Cerebellar nuclear complex (tissue), 1 donor: ENCODE measurements around the gene NR5A1.

ENCODE experiments used
- DNase-seq, 2 experiments: peaks; one replicate each; lab custom pipeline; 2025; lab: John Stamatoyannopoulos, UW

NR5A1 gene

GRCh38 chr9:124498499-124499146 lies 8.6 kb downstream of the NR5A1 start:
- no peak for DNase-seq

GRCh38 chr9:124498040-124498439 lies 9.2 kb downstream of the NR5A1 start:
- DNase-seq = no peak

GRCh38 chr9:124497441-124497840 lies 9.8 kb downstream of the NR5A1 start:
- DNase-seq = no peak

GRCh38 chr9:124496463-124496862 lies 10.7 kb downstream of the NR5A1 start:
- DNase-seq = no peak

GRCh38 chr9:124496075-124496449 lies 11.1 kb downstream of the NR5A1 start:
- DNase-seq = no peak

- no peak for DNase-seq
These were observed 11.8 kb downstream of the NR5A1 start for GRCh38 chr9:124495126-124496074.

GRCh38 chr9:124493794-124494479 lies 13.3 kb downstream of the NR5A1 start:
- no peak for DNase-seq

- DNase-seq = no peak
These were observed 14.0 kb downstream of the NR5A1 start for GRCh38 chr9:124493218-124493617.

- DNase-seq = no peak
These were observed 14.4 kb downstream of the NR5A1 start for GRCh38 chr9:124492818-124493217.

- DNase-seq = no peak
These were observed 15.9 kb downstream of the NR5A1 start for GRCh38 chr9:124491049-124491975.

GRCh38 chr9:124490004-124490403 lies 17.2 kb downstream of the NR5A1 start:
- DNase-seq = no peak

- DNase-seq = no peak
These were observed 18.0 kb downstream of the NR5A1 start for GRCh38 chr9:124489222-124489621.

GRCh38 chr9:124488641-124489210 lies 18.5 kb downstream of the NR5A1 start:
- no peak for DNase-seq

- no peak for DNase-seq
These were observed 19.7 kb downstream of the NR5A1 start for GRCh38 chr9:124487260-124488182.

GRCh38 chr9:124486778-124487259 lies 20.4 kb downstream of the NR5A1 start:
- DNase-seq = no peak

- no peak for DNase-seq
These were observed 21.3 kb downstream of the NR5A1 start for GRCh38 chr9:124485936-124486335.

- DNase-seq = no peak
These were observed 22.0 kb downstream of the NR5A1 start for GRCh38 chr9:124485201-124485600.

- no peak for DNase-seq
These were observed 23.7 kb downstream of the NR5A1 start for GRCh38 chr9:124483481-124483880.

GRCh38 chr9:124482431-124483031 lies 24.7 kb downstream of the NR5A1 start:
- DNase-seq = no peak

- no peak for DNase-seq
These were observed 26.1 kb downstream of the NR5A1 start for GRCh38 chr9:124481115-124481514.
